Nasal cavity respiratory epithelium epithelial cell of viscerocranial mucosa (primary cell): ENCODE measurements around the gene MAGEA11. TPM values are rescaled to one million over a fixed set of nuclear protein-coding genes. Genes with fewer than 3 reads are reported as not detected.

Source experiments
- total RNA-seq: library from RNA; depleted of rRNA; stranded (reverse); fragments of >200 nt; gene quantifications from 2 replicates; pipeline ENCODE4 v1.2.3, GENCODE V29; 2014

Gene MAGEA11, protein sequence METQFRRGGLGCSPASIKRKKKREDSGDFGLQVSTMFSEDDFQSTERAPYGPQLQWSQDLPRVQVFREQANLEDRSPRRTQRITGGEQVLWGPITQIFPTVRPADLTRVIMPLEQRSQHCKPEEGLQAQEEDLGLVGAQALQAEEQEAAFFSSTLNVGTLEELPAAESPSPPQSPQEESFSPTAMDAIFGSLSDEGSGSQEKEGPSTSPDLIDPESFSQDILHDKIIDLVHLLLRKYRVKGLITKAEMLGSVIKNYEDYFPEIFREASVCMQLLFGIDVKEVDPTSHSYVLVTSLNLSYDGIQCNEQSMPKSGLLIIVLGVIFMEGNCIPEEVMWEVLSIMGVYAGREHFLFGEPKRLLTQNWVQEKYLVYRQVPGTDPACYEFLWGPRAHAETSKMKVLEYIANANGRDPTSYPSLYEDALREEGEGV
- total RNA-seq = not detected in 2 replicates

DNA sequence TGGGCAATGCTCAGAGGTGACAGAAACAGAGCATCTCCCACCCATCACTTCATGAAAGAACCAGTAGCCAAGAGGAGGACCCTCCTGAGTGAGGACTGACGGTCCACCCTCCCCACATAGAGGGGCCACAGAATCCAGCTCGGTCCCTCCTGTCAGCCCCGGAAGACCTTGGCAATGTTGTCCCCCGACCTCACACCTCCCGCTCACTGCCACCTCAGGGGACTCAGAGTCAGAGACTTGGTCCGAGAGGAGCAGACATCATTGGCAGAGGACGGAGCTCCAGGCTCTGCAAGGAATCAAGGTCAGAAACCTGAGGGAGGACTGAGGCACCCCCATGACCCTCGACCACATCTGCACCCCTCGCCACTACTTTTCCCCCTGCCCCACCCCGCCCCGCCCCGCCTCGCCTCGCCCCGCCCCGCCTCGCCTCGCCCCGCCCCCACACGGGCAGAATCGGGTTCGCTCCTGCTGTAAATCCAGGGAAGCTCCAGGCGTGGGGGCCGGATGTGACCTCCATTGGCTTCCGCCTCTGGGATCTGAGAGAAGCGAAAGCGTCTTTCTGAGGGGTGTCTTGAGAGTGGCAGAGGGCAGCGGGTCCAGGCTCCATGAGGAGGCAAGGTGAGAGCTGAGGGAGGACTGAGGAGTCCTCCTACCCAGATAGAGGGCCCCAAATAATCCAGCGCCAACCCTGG, at the start of gene MAGEA11:
Gene MAGEA11 (plus strand): TSS at position 516 of the 692 bp plus-strand sequence. CDS start 1,100 bp downstream, outside the sequence.

Other genes starting within 250 kb of the MAGEA11 start
- 19.8 and 26.0 TPM in 2 replicates for gene IDS, start 206.8 kb upstream of the MAGEA11 start, total RNA-seq
- gene EOLA1, start 171.0 kb upstream of the MAGEA11 start, total RNA-seq = 16.9 and 17.8 TPM in 2 replicates
- not detected in 2 replicates for gene HSFX3, start 162.1 kb upstream of the MAGEA11 start, total RNA-seq
- gene MAGEA9B, start 124.6 kb upstream of the MAGEA11 start, total RNA-seq = not detected in 2 replicates
- gene HSFX2, start 116.7 kb upstream of the MAGEA11 start, total RNA-seq = 0.21 TPM in 1 of 2 replicates, not detected in the other
- 17.4 and 23.0 TPM in 2 replicates for gene TMEM185A, start 80.3 kb upstream of the MAGEA11 start, total RNA-seq
- gene HSFX1, start 62.0 kb downstream of the MAGEA11 start, total RNA-seq = 0.34 and 0.93 TPM in 2 replicates
- gene MAGEA9, start 69.9 kb downstream of the MAGEA11 start, total RNA-seq = not detected in 2 replicates
- gene MAGEA8, start 169.1 kb downstream of the MAGEA11 start, total RNA-seq = not detected in 2 replicates
- not detected in 2 replicates for gene HSFX4, start 217.5 kb downstream of the MAGEA11 start, total RNA-seq
- gene EOLA2, start 226.4 kb downstream of the MAGEA11 start, total RNA-seq = 31.4 and 36.6 TPM in 2 replicates